ENCODE data around the gene OXLD1.

Gene OXLD1

DNA sequence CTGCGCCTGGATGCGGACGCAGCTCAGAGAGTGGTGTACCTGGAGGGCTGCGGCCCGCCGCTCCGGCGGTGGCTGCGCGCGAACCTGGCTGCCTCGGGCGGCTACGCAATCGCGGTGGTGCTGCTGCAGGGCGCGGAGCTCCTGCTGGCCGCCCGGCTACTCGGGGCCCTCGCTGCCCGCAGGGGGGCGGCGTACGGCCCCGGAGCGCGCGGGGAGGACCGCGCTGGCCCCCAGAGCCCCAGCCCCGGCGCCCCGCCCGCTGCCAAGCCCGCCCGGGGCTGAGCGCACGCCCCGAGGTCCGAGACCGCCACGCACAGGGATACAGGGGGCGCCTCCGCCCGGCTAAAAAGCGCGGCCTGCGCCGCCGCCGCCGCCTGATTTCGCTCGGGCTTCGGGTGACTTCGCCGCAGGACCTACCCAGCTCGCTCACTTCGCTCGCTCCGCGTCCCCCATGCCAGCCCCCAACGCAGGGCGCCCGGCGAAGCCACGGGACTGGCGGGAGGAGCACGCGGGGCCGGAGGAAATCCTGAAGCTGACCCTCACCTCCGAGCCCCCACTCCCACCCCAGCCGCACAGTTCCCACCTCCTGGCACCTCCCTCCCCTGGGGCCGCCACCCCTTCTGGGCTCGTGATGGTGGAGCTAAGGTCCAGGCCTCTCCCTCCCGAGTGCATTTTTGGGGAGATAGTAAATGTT is 18.2 kb downstream of the OXLD1 start:
- H3K79me2 ChIP-seq (ENCODE audit: insufficient read depth, low read length), result no peaks in the 10 kb centered on the region
- ATAC-seq (ENCODE audit: insufficient read depth, low read depth) (no peak), DNase-seq (no peak)
- no peaks in the 10 kb centered on the region for H3K4me1 ChIP-seq (ENCODE audit: insufficient read depth, low read length)
- H2AFZ ChIP-seq (ENCODE audit: low read depth, low read length), result no peak overlapping the region
- H3K9ac ChIP-seq (ENCODE audit: low read depth, low read length), result no peak overlapping the region
- no peaks in the 10 kb centered on the region for H3K27me3 ChIP-seq (ENCODE audit: insufficient read depth, low read length, poor library complexity)
- no peaks in the 10 kb centered on the region for H4K20me1 ChIP-seq (ENCODE audit: insufficient read depth, low read length)
- TF ChIP-seq EZH2 (IDR thresholded peaks at IDR 0.05; ENCODE audit: borderline replicate concordance, low read depth, low read length, severe bottlenecking), result no peak
- TF ChIP-seq, protein P1, sequence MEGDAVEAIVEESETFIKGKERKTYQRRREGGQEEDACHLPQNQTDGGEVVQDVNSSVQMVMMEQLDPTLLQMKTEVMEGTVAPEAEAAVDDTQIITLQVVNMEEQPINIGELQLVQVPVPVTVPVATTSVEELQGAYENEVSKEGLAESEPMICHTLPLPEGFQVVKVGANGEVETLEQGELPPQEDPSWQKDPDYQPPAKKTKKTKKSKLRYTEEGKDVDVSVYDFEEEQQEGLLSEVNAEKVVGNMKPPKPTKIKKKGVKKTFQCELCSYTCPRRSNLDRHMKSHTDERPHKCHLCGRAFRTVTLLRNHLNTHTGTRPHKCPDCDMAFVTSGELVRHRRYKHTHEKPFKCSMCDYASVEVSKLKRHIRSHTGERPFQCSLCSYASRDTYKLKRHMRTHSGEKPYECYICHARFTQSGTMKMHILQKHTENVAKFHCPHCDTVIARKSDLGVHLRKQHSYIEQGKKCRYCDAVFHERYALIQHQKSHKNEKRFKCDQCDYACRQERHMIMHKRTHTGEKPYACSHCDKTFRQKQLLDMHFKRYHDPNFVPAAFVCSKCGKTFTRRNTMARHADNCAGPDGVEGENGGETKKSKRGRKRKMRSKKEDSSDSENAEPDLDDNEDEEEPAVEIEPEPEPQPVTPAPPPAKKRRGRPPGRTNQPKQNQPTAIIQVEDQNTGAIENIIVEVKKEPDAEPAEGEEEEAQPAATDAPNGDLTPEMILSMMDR (IDR thresholded peaks at IDR 0.05; ENCODE audit: borderline replicate concordance, extremely low read depth, low read length, poor library complexity, severe bottlenecking), result no peak
- no peak overlapping the region for H3K4me3 ChIP-seq (ENCODE audit: low read depth in 1 of 2, low read length in 2 of 2)
- H3K4me2 ChIP-seq (ENCODE audit: insufficient read depth, low read length), result no peak overlapping the region
- no peak overlapping the region for H3K27ac ChIP-seq (ENCODE audit: low read length)
- H3K36me3 ChIP-seq (ENCODE audit: insufficient read depth, low read length), result no peaks in the 10 kb centered on the region
- H3K9me3 ChIP-seq (ENCODE audit: insufficient read depth, low read length, severe bottlenecking), result peaks cover 2% of the 10 kb centered on the region

DNA sequence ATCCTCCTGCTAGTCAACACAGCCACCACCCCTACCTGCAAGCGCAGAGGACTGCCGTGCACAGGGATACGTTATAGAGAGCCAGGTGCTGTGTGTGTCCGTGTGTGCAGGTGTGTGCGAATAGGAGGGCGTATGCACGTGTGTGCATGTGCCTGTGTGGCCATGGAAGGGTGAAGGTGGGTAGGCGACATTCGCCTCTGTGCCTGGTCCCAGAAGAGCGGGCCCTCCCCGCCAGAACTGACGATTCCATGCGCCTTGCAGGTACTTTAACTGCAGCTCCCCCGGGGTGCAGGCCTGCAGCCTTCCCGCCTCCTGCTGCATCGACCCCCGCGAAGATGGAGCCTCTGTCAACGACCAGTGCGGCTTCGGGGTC is 18.8 kb downstream of the OXLD1 start:
- Histone ChIP-seq H4K20me1 (ENCODE audit: insufficient read depth, low read length) (no peaks in the 10 kb centered on the region), H3K4me2 (ENCODE audit: insufficient read depth, low read length) (no peak overlapping the region), H3K4me3 (ENCODE audit: low read depth in 1 of 2, low read length in 2 of 2) (no peak overlapping the region), H3K36me3 (ENCODE audit: insufficient read depth, low read length) (no peaks in the 10 kb centered on the region), H3K9ac (ENCODE audit: low read depth, low read length) (no peak overlapping the region), H3K79me2 (ENCODE audit: insufficient read depth, low read length) (no peaks in the 10 kb centered on the region), H2AFZ (ENCODE audit: low read depth, low read length) (no peak overlapping the region), H3K9me3 (ENCODE audit: insufficient read depth, low read length, severe bottlenecking) (peaks cover 2% of the 10 kb centered on the region), H3K27me3 (ENCODE audit: insufficient read depth, low read length, poor library complexity) (no peaks in the 10 kb centered on the region), H3K4me1 (ENCODE audit: insufficient read depth, low read length) (no peaks in the 10 kb centered on the region), H3K27ac (ENCODE audit: low read length) (no peak overlapping the region)
- TF ChIP-seq, protein P1 (IDR thresholded peaks at IDR 0.05; ENCODE audit: borderline replicate concordance, extremely low read depth, low read length, poor library complexity, severe bottlenecking), result no peak
- no peak for TF ChIP-seq EZH2 (IDR thresholded peaks at IDR 0.05; ENCODE audit: borderline replicate concordance, low read depth, low read length, severe bottlenecking)
- ATAC-seq (ENCODE audit: insufficient read depth, low read depth), result no peak
- no peak for DNase-seq

DNA sequence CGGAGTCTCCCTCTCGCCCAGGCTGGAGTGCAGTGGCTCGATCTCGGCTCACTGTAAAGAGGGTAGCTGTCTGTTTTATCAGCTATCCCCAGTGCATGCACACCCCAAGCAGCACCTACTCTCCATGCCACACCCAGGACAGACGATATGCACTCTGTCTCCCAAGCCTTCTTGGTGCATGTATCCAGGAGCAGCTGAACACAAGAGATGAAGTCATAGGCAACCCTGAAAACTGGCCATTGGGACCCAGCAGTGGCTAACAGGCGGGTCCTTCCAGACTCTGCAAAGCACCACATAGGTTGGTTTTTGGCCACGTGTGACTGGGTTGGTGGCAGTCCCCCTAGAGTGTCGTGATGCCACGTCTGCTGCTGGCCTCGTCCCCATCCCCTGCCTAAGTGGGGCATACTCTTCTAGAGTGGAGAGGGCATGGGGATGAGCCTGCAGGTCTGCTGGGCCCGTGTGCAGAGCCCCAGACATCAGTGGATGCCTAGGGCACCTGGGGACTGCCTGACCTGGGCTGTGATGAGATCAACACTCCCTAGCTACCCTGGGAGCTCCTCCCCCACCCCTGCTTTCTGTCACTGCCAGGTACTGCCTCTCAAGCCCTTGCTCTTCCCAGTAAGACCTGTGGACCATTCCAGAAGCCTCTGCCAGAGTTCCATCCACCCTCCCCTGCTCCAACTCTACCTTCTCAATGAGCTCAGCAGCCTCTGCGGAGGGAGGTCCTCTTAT is 19.4 kb downstream of the OXLD1 start:
- H3K4me2 ChIP-seq (ENCODE audit: insufficient read depth, low read length), result no peak overlapping the region
- H3K4me3 ChIP-seq (ENCODE audit: low read depth in 1 of 2, low read length in 2 of 2), result no peak overlapping the region
- no peak for TF ChIP-seq EZH2 (IDR thresholded peaks at IDR 0.05; ENCODE audit: borderline replicate concordance, low read depth, low read length, severe bottlenecking)
- TF ChIP-seq, protein P1 (IDR thresholded peaks at IDR 0.05; ENCODE audit: borderline replicate concordance, extremely low read depth, low read length, poor library complexity, severe bottlenecking), result no peak
- no peaks in the 10 kb centered on the region for H3K4me1 ChIP-seq (ENCODE audit: insufficient read depth, low read length)
- peaks cover 2% of the 10 kb centered on the region for H3K9me3 ChIP-seq (ENCODE audit: insufficient read depth, low read length, severe bottlenecking)
- H4K20me1 ChIP-seq (ENCODE audit: insufficient read depth, low read length), result no peaks in the 10 kb centered on the region
- no peak overlapping the region for H3K9ac ChIP-seq (ENCODE audit: low read depth, low read length)
- H3K79me2 ChIP-seq (ENCODE audit: insufficient read depth, low read length), result no peaks in the 10 kb centered on the region
- H3K27me3 ChIP-seq (ENCODE audit: insufficient read depth, low read length, poor library complexity), result no peaks in the 10 kb centered on the region
- H3K36me3 ChIP-seq (ENCODE audit: insufficient read depth, low read length), result no peaks in the 10 kb centered on the region
- no peak overlapping the region for H2AFZ ChIP-seq (ENCODE audit: low read depth, low read length)
- no peak overlapping the region for H3K27ac ChIP-seq (ENCODE audit: low read length)
- ATAC-seq (ENCODE audit: insufficient read depth, low read depth) (no peak), DNase-seq (no peak)

All from DND-41 (cell line).